Measurements from ENCODE around the gene XAF1.
"Not testable (repeated sequence)": the region's sequence is repeated elsewhere in the genome, so short reads cannot be mapped to it uniquely, and the experiment has no call there.

XAF1 gene

GRCh38 chr17:6800422-6801027, 44.7 kb downstream of the XAF1 start:
- DNase-seq (ENCODE audit: low spot score), result no peak

- no peak for DNase-seq (ENCODE audit: low spot score)
Measured at GRCh38 chr17:6811510-6811909, 55.7 kb downstream of the XAF1 start.

GRCh38 chr17:6812295-6812694, 56.4 kb downstream of the XAF1 start:
- DNase-seq (ENCODE audit: low spot score), result no peak

- DNase-seq (ENCODE audit: low spot score), result no peak
Measured at GRCh38 chr17:6815775-6816174, 59.9 kb downstream of the XAF1 start.

- not testable (repeated sequence) for DNase-seq (ENCODE audit: low spot score)
Measured at GRCh38 chr17:6816368-6816767, 60.5 kb downstream of the XAF1 start.

GRCh38 chr17:6818938-6819337, 63.1 kb downstream of the XAF1 start:
- no peak for DNase-seq (ENCODE audit: low spot score)

GRCh38 chr17:6823011-6823442, 67.2 kb downstream of the XAF1 start:
- no peak for DNase-seq (ENCODE audit: low spot score)

Measured in putamen (tissue), 1 donor.